PC-9 (cell line): Measurements from ENCODE around the gene TOX4. TPM values are rescaled to one million over a fixed set of nuclear protein-coding genes. Genes with fewer than 3 reads are reported as not detected.
"Not testable (repeated sequence)": the region's sequence is repeated elsewhere in the genome, so short reads cannot be mapped to it uniquely, and the experiment has no call there.

Experiments used
- BruUV-seq: library from RNA; stranded (reverse); fragments of 400-500 nt; replicated peaks from 2 replicates; lab custom pipeline; 2021; lab: Mats Ljungman, UMichigan
- CTCF ChIA-PET: fragments of 300-600 bp; sonication (Branson Sonifier 250); formaldehyde crosslinking; loops from one replicate; lab custom pipeline; 2022; ENCODE audit warnings: antibody characterized with exemption; lab: Charles Lee
- POLR2A ChIA-PET: fragments of 300-600 bp; sonication (Branson Sonifier 250); formaldehyde crosslinking; loops from one replicate; lab custom pipeline; 2022; ENCODE audit warnings: antibody characterized with exemption; ENCODE audit not compliant: unreplicated experiment; lab: Charles Lee
- DNase-seq, 2 experiments: peaks; one replicate each; pipeline versions ENCODE4 v3.0.0 to v3.0.0-alpha.2; 2015 to 2022; ENCODE audit warnings: mixed read lengths in 1 of 2
- H2AFZ ChIP-seq: fragments of 200-600 bp; sonication (generic); 2 replicates; pipeline ENCODE4 v1.8.1; 2017; ENCODE audit warnings: antibody characterized with exemption
- H3F3A ChIP-seq: fragments of 200-600 bp; sonication (generic); 2 replicates; pipeline ENCODE4 v1.8.1; 2017; ENCODE audit warnings: antibody characterized with exemption, mild to moderate bottlenecking, low read depth; ENCODE audit not compliant: insufficient read depth
- H3K27ac ChIP-seq: fragments of 200-600 bp; sonication (generic); 2 replicates; pipeline ENCODE4 v1.6.1; 2016; ENCODE audit warnings: mixed run types
- H3K27me3 ChIP-seq: fragments of 200-600 bp; sonication (generic); 2 replicates; pipeline ENCODE4 v1.6.1; 2016; ENCODE audit warnings: low read depth, mixed run types; ENCODE audit not compliant: insufficient read depth
- H3K36me3 ChIP-seq: fragments of 200-600 bp; sonication (generic); 2 replicates; pipeline ENCODE4 v1.6.1; 2016; ENCODE audit warnings: low read depth, mixed run types
- H3K4me1 ChIP-seq: fragments of 200-600 bp; sonication (generic); replicated peaks from 2 replicates; pipeline ENCODE4 v1.6.1; 2016; ENCODE audit warnings: mixed run types; ENCODE audit not compliant: insufficient read depth
- H3K4me2 ChIP-seq: fragments of 200-600 bp; sonication (generic); 2 replicates; pipeline ENCODE4 v1.6.1; 2017; ENCODE audit warnings: mixed run types
- H3K4me3 ChIP-seq: fragments of 200-600 bp; sonication (generic); 2 replicates; pipeline ENCODE4 v1.6.1; 2016; ENCODE audit warnings: mixed run types
- H3K79me2 ChIP-seq: fragments of 200-600 bp; sonication (generic); 2 replicates; pipeline ENCODE4 v1.6.1; 2017; ENCODE audit warnings: low read depth, mixed run types
- H3K9me2 ChIP-seq: fragments of 200-600 bp; sonication (generic); 2 replicates; pipeline ENCODE4 v1.8.1; 2017; ENCODE audit warnings: mild to moderate bottlenecking; ENCODE audit not compliant: insufficient read depth
- H3K9me3 ChIP-seq: fragments of 200-600 bp; sonication (generic); 2 replicates; pipeline ENCODE4 v1.8.1; 2016; ENCODE audit warnings: low read depth; ENCODE audit not compliant: insufficient read depth
- H4K20me1 ChIP-seq: fragments of 200-600 bp; sonication (generic); 2 replicates; pipeline ENCODE4 v1.8.1; 2017; ENCODE audit not compliant: insufficient read depth
- CTCF ChIP-seq: fragments of 200-600 bp; sonication (generic); conservative IDR thresholded peaks from 2 replicates; pipeline ENCODE4 v1.6.1; 2017; ENCODE audit warnings: mixed run types, antibody characterized with exemption, mild to moderate bottlenecking, moderate library complexity
- EZH2 ChIP-seq: fragments of 200-600 bp; sonication (generic); IDR thresholded peaks from 2 replicates; pipeline ENCODE4 v1.8.0; 2017; ENCODE audit warnings: antibody characterized with exemption, low read depth
- intact Hi-C: fragments of 100-400 bp; cut with micrococcal nuclease; formaldehyde crosslinking; loops from one replicate; pipeline ENCODE4 v1.10.0; 2022; ENCODE audit not compliant: unreplicated experiment
- total RNA-seq: library from RNA; stranded (reverse); gene quantifications from 2 replicates; pipeline ENCODE4 v1.2.3, GENCODE V29; 2021

The TOX4 gene
- total RNA-seq, 1 experiment from 2014 or later = 50.6 TPM

GRCh38 chr14:21543521-21543960 lies 66.5 kb downstream of the TOX4 start:
- Histone ChIP-seq H3K27ac (no peak overlapping the region), H3K36me3 (no peaks in the 10 kb centered on the region), H3K4me2 (no peak overlapping the region), H3K4me3 (no peak overlapping the region), H3K9me3 (no peaks in the 10 kb centered on the region), H3K79me2 (no peaks in the 10 kb centered on the region), H3F3A (no peaks in the 10 kb centered on the region), H4K20me1 (no peaks in the 10 kb centered on the region), H3K4me1 (no peaks in the 10 kb centered on the region), H3K9me2 (no peaks in the 10 kb centered on the region), H2AFZ (no peak overlapping the region), H3K27me3 (no peaks in the 10 kb centered on the region)
- ChIA-PET CTCF (no interaction called here), POLR2A (no interaction called here)
- BruUV-seq = no TSS peak
- DNase-seq = no peak
- intact Hi-C loops = no loop called here
- TF ChIP-seq EZH2 = no peak
- TF ChIP-seq CTCF = no peak

GRCh38 chr14:21543963-21544362 lies 67.0 kb downstream of the TOX4 start:
- no peaks in the 10 kb centered on the region for H3K9me3 ChIP-seq
- no peak overlapping the region for H3K4me3 ChIP-seq
- no TSS peak for BruUV-seq
- no peak overlapping the region for H3K27ac ChIP-seq
- no peaks in the 10 kb centered on the region for H4K20me1 ChIP-seq
- no peaks in the 10 kb centered on the region for H3K27me3 ChIP-seq
- no peaks in the 10 kb centered on the region for H3K36me3 ChIP-seq
- POLR2A ChIA-PET = no interaction called here
- TF ChIP-seq CTCF (no peak), EZH2 (no peak)
- no peaks in the 10 kb centered on the region for H3K79me2 ChIP-seq
- H3K4me2 ChIP-seq = no peak overlapping the region
- no peaks in the 10 kb centered on the region for H3F3A ChIP-seq
- no peaks in the 10 kb centered on the region for H3K9me2 ChIP-seq
- H3K4me1 ChIP-seq = no peaks in the 10 kb centered on the region
- no peak overlapping the region for H2AFZ ChIP-seq
- CTCF ChIA-PET = interaction anchor here (0.6 kb wide), 1 partner anchor 190 kb away, joined by 7 read pairs; no protein-coding TSS in a partner anchor
- intact Hi-C loops = no loop called here
- DNase-seq = no peak

- H3K9me3 ChIP-seq, H3F3A ChIP-seq, H3K79me2 ChIP-seq, DNase-seq, POLR2A ChIA-PET, H3K9me2 ChIP-seq, H3K4me3 ChIP-seq, H2AFZ ChIP-seq, H3K27ac ChIP-seq, H3K4me2 ChIP-seq, intact Hi-C loops, H3K36me3 ChIP-seq, H4K20me1 ChIP-seq, H3K4me1 ChIP-seq, BruUV-seq, H3K27me3 ChIP-seq: not testable (repeated sequence)
- CTCF ChIA-PET = interaction anchor here (0.6 kb wide), 1 partner anchor 190 kb away, joined by 7 read pairs; no protein-coding TSS in a partner anchor
Observed at GRCh38 chr14:21544588-21544987, 67.6 kb downstream of the TOX4 start.

Other genes starting within 250 kb of the TOX4 start
- 486 and 550 TPM in 2 replicates for gene HNRNPC, start 207.8 kb upstream of the TOX4 start, total RNA-seq
- gene RPGRIP1, start 197.1 kb upstream of the TOX4 start, total RNA-seq = 0.75 and 2.1 TPM in 2 replicates
- 57.2 and 65.4 TPM in 2 replicates for gene SUPT16H, start 93.2 kb upstream of the TOX4 start, total RNA-seq
- 57.3 and 58.7 TPM in 2 replicates for gene CHD8, start 21.1 kb upstream of the TOX4 start, total RNA-seq
- gene RAB2B, start 236 bp upstream of the TOX4 start, total RNA-seq = 12.2 and 12.8 TPM in 2 replicates
- 27.9 and 30.7 TPM in 2 replicates for gene METTL3, start 34.1 kb downstream of the TOX4 start, total RNA-seq
- 10.3 and 10.9 TPM in 2 replicates for gene SALL2, start 49.2 kb downstream of the TOX4 start, total RNA-seq
- not detected in 2 replicates for gene OR10G3, start 102.9 kb downstream of the TOX4 start, total RNA-seq
- gene OR10G2, start 157.7 kb downstream of the TOX4 start, total RNA-seq = not detected in 2 replicates
- not detected in 2 replicates for gene OR4E2, start 176.6 kb downstream of the TOX4 start, total RNA-seq
- gene OR4E1, start 196.6 kb downstream of the TOX4 start, total RNA-seq = not detected in 2 replicates